ENCODE measurements around the gene CD69.

Gene CD69

GRCh38 chr12:9784326-9784725, 23.6 kb upstream of the CD69 start:
- H3K4me3 ChIP-seq (ENCODE audit: low read depth, low read length) = no peak overlapping the region
- no peaks in the 10 kb centered on the region for H3K9me3 ChIP-seq
- H3K4me1 ChIP-seq = no peaks in the 10 kb centered on the region
- peaks cover 23% of the 10 kb centered on the region for H3K27me3 ChIP-seq
- DNase-seq = no peak
- TF ChIP-seq CTCF (IDR thresholded peaks at IDR 0.05; ENCODE audit: low read depth, low read length) = no peak
- H3K36me3 ChIP-seq = no peaks in the 10 kb centered on the region

DNA sequence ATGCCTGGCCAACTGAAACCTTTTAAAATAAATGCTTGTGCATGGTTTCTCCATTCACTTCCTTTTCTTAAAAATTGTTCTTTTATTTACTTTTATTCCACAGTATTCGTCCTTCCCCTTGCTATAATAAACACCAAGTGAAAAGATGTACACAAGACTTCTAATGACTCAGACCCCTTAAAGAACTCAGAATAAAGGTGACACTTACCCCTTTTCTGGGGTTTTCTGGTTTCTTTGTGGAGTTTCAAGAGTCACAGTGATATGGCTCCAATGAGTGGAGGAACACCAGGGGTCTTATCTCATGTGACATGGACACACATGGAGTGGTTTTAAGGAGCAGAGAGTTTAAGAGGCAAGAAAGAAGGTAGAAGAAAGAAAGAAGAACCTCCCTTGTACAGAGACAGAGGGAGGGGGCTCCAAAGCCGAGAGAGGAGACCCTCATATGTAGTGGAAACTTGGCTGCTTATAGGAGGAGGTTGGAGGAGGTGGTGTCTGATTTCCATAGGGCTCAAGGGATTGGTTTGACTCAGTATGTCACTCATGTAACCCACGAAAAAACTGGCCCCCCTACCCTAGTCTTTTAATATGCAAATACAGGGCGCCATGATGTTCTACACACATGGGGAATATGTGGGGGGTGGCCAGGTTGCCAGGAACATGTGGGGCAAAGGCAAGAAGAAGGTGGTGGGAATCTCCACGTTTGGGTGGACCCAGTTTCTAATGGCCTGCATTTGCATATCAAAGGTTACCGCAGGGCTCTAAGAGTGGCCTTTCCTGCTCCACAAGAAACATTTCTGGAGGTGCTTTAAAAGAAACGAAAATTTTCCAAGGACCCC, 22.1 kb upstream of the CD69 start:
- DNase-seq = no peak
- no peaks in the 10 kb centered on the region for H3K4me1 ChIP-seq

GRCh38 chr12:9781360-9781759, 20.7 kb upstream of the CD69 start:
- no peak for TF ChIP-seq CTCF (IDR thresholded peaks at IDR 0.05; ENCODE audit: low read depth, low read length)
- peaks cover 15% of the 10 kb centered on the region for H3K27me3 ChIP-seq
- H3K4me1 ChIP-seq = no peaks in the 10 kb centered on the region
- no peak overlapping the region for H3K4me3 ChIP-seq (ENCODE audit: low read depth, low read length)
- no peaks in the 10 kb centered on the region for H3K9me3 ChIP-seq
- no peaks in the 10 kb centered on the region for H3K36me3 ChIP-seq
- no peak for DNase-seq

More for the DNA sequence above, 22.1 kb upstream of the CD69 start:
- no peak for TF ChIP-seq CTCF (IDR thresholded peaks at IDR 0.05; ENCODE audit: low read depth, low read length)
- peaks cover 23% of the 10 kb centered on the region for H3K27me3 ChIP-seq
- no peaks in the 10 kb centered on the region for H3K9me3 ChIP-seq
- H3K36me3 ChIP-seq = no peaks in the 10 kb centered on the region
- H3K4me3 ChIP-seq (ENCODE audit: low read depth, low read length) = no peak overlapping the region

- no peaks in the 10 kb centered on the region for H3K9me3 ChIP-seq
- no peaks in the 10 kb centered on the region for H3K4me1 ChIP-seq
- no peaks in the 10 kb centered on the region for H3K36me3 ChIP-seq
- no peak for TF ChIP-seq CTCF (IDR thresholded peaks at IDR 0.05; ENCODE audit: low read depth, low read length)
- H3K4me3 ChIP-seq (ENCODE audit: low read depth, low read length) = no peak overlapping the region
- no peak for DNase-seq
- H3K27me3 ChIP-seq = peaks cover 19% of the 10 kb centered on the region
Measured at GRCh38 chr12:9779209-9779608, 18.5 kb upstream of the CD69 start.

GRCh38 chr12:9776781-9777180, 16.1 kb upstream of the CD69 start:
- no peak for TF ChIP-seq CTCF (IDR thresholded peaks at IDR 0.05; ENCODE audit: low read depth, low read length)

DNA sequence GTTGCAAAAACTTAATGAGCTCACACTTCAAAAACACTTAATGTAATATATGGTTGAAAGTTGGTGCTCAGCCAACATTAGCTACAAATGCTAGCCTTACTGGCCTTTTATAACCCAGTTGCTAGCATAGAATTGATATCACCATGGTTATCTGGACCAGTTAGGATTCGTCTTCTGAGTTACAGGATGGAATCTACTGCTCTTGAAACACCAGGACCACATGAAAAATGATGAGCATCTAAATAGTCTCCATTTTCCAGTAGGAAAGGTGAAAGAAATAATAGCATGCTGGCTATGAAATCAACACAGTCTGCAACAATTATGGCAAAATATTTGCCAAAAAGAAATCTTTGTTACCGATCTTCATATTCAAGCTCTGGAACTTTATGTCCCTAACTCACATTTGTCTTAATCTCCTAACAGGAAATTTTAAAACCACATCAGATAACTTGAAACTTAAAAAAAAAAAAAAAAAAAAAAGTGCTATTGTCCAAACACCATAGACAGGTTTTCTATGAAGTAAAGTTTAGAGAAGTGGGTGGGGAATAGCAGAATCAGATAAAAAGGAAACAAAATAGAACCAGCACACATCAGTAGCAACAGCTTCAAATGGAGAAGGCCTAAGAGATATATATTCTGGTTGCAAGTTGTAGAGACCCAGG, 12.6 kb upstream of the CD69 start:
- Histone ChIP-seq H3K36me3 (no peaks in the 10 kb centered on the region), H3K9me3 (no peaks in the 10 kb centered on the region), H3K4me1 (no peaks in the 10 kb centered on the region), H3K27me3 (peaks cover 15% of the 10 kb centered on the region), H3K4me3 (ENCODE audit: low read depth, low read length) (no peak overlapping the region)
- TF ChIP-seq CTCF (IDR thresholded peaks at IDR 0.05; ENCODE audit: low read depth, low read length) = no peak
- DNase-seq = no peak

More at GRCh38 chr12:9776781-9777180, 16.1 kb upstream of the CD69 start:
- H3K4me1 ChIP-seq = no peaks in the 10 kb centered on the region
- no peak overlapping the region for H3K4me3 ChIP-seq (ENCODE audit: low read depth, low read length)
- no peaks in the 10 kb centered on the region for H3K36me3 ChIP-seq
- no peaks in the 10 kb centered on the region for H3K9me3 ChIP-seq
- H3K27me3 ChIP-seq = peaks cover 15% of the 10 kb centered on the region
- DNase-seq = no peak

All from BE2C (cell line).